ENCODE data around the gene MGAT3.

GRCh38 chr22:39454385-39454871, 2.4 kb upstream of the MGAT3 start:
- TF ChIP-seq, protein P1, sequence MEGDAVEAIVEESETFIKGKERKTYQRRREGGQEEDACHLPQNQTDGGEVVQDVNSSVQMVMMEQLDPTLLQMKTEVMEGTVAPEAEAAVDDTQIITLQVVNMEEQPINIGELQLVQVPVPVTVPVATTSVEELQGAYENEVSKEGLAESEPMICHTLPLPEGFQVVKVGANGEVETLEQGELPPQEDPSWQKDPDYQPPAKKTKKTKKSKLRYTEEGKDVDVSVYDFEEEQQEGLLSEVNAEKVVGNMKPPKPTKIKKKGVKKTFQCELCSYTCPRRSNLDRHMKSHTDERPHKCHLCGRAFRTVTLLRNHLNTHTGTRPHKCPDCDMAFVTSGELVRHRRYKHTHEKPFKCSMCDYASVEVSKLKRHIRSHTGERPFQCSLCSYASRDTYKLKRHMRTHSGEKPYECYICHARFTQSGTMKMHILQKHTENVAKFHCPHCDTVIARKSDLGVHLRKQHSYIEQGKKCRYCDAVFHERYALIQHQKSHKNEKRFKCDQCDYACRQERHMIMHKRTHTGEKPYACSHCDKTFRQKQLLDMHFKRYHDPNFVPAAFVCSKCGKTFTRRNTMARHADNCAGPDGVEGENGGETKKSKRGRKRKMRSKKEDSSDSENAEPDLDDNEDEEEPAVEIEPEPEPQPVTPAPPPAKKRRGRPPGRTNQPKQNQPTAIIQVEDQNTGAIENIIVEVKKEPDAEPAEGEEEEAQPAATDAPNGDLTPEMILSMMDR (IDR thresholded peaks at IDR 0.05; ENCODE audit: borderline replicate concordance, extremely low read depth, low read length, poor library complexity, severe bottlenecking) = no peak
- no peak for TF ChIP-seq EZH2 (IDR thresholded peaks at IDR 0.05; ENCODE audit: borderline replicate concordance, low read depth, low read length, severe bottlenecking)

Measured in DND-41 (cell line).